ENCODE data around the gene CREB5.
A peak's percentile ranks its signal among the peaks of the same experiment; 100 is the strongest.

CREB5 gene

GRCh38 chr7:28836716-28837115 lies 424.4 kb downstream of the CREB5 start:
- Histone ChIP-seq H3F3A (ENCODE audit: low read depth) (no peaks in the 10 kb centered on the region), H3K9me3 (ENCODE audit: insufficient read depth, low read depth, low read length) (no peaks in the 10 kb centered on the region), H3K4me1 (ENCODE audit: insufficient read depth, low read length, poor library complexity, severe bottlenecking) (no peaks in the 10 kb centered on the region), H3K4me3 (ENCODE audit: low read length, poor library complexity, severe bottlenecking) (no peak overlapping the region), H3K27me3 (ENCODE audit: insufficient read depth, low read length, poor library complexity, severe bottlenecking) (no peaks in the 10 kb centered on the region), H3K4me2 (ENCODE audit: low read depth, low read length, poor library complexity, severe bottlenecking) (no peak overlapping the region), H3K79me2 (ENCODE audit: insufficient read depth, low read length) (no peaks in the 10 kb centered on the region), H2AFZ (ENCODE audit: low read length) (0 out of 2 replicates have a peak overlapping the region, but pooled peaks have one; percentile 16), H3K9ac (ENCODE audit: low read depth, low read length, poor library complexity, severe bottlenecking) (no peak overlapping the region), H3K36me3 (ENCODE audit: insufficient read depth, low read length) (no peaks in the 10 kb centered on the region), H4K20me1 (ENCODE audit: insufficient read depth, low read length, poor library complexity, severe bottlenecking) (no peaks in the 10 kb centered on the region), H3K9me2 (replicated peaks; ENCODE audit: low read depth, low read length) (no peaks in the 10 kb centered on the region)
- TF ChIP-seq EZH2phosphoT487 (IDR thresholded peaks at IDR 0.05; ENCODE audit: borderline replicate concordance) (no peak), CTCF (conservative IDR thresholded peaks at IDR 0.05; ENCODE audit: low read length) (no peak)

GRCh38 chr7:28837216-28837615 lies 424.9 kb downstream of the CREB5 start:
- Histone ChIP-seq H3K79me2 (ENCODE audit: insufficient read depth, low read length) (no peaks in the 10 kb centered on the region), H3K4me2 (ENCODE audit: low read depth, low read length, poor library complexity, severe bottlenecking) (no peak overlapping the region)

GRCh38 chr7:28840592-28840995 lies 428.3 kb downstream of the CREB5 start:
- H2AFZ ChIP-seq (ENCODE audit: low read length) = no peak overlapping the region

More at GRCh38 chr7:28837216-28837615, 424.9 kb downstream of the CREB5 start:
- Histone ChIP-seq H3F3A (ENCODE audit: low read depth) (no peaks in the 10 kb centered on the region), H3K36me3 (ENCODE audit: insufficient read depth, low read length) (no peaks in the 10 kb centered on the region), H3K9ac (ENCODE audit: low read depth, low read length, poor library complexity, severe bottlenecking) (no peak overlapping the region), H3K9me2 (replicated peaks; ENCODE audit: low read depth, low read length) (no peaks in the 10 kb centered on the region), H3K9me3 (ENCODE audit: insufficient read depth, low read depth, low read length) (no peaks in the 10 kb centered on the region), H2AFZ (ENCODE audit: low read length) (no peak overlapping the region), H3K4me1 (ENCODE audit: insufficient read depth, low read length, poor library complexity, severe bottlenecking) (no peaks in the 10 kb centered on the region), H3K4me3 (ENCODE audit: low read length, poor library complexity, severe bottlenecking) (no peak overlapping the region), H4K20me1 (ENCODE audit: insufficient read depth, low read length, poor library complexity, severe bottlenecking) (no peaks in the 10 kb centered on the region), H3K27me3 (ENCODE audit: insufficient read depth, low read length, poor library complexity, severe bottlenecking) (no peaks in the 10 kb centered on the region)
- TF ChIP-seq EZH2phosphoT487 (IDR thresholded peaks at IDR 0.05; ENCODE audit: borderline replicate concordance) (no peak), CTCF (conservative IDR thresholded peaks at IDR 0.05; ENCODE audit: low read length) (no peak)

More at GRCh38 chr7:28840592-28840995, 428.3 kb downstream of the CREB5 start:
- TF ChIP-seq EZH2phosphoT487 (IDR thresholded peaks at IDR 0.05; ENCODE audit: borderline replicate concordance) = no peak
- TF ChIP-seq CTCF (conservative IDR thresholded peaks at IDR 0.05; ENCODE audit: low read length) = peak; percentile 74
- Histone ChIP-seq H3K9ac (ENCODE audit: low read depth, low read length, poor library complexity, severe bottlenecking) (no peak overlapping the region), H3K9me3 (ENCODE audit: insufficient read depth, low read depth, low read length) (no peaks in the 10 kb centered on the region), H3K9me2 (replicated peaks; ENCODE audit: low read depth, low read length) (no peaks in the 10 kb centered on the region), H3K79me2 (ENCODE audit: insufficient read depth, low read length) (no peaks in the 10 kb centered on the region), H3K4me2 (ENCODE audit: low read depth, low read length, poor library complexity, severe bottlenecking) (no peak overlapping the region), H3F3A (ENCODE audit: low read depth) (no peaks in the 10 kb centered on the region), H3K27me3 (ENCODE audit: insufficient read depth, low read length, poor library complexity, severe bottlenecking) (no peaks in the 10 kb centered on the region), H3K36me3 (ENCODE audit: insufficient read depth, low read length) (no peaks in the 10 kb centered on the region), H4K20me1 (ENCODE audit: insufficient read depth, low read length, poor library complexity, severe bottlenecking) (no peaks in the 10 kb centered on the region), H3K4me3 (ENCODE audit: low read length, poor library complexity, severe bottlenecking) (no peak overlapping the region), H3K4me1 (ENCODE audit: insufficient read depth, low read length, poor library complexity, severe bottlenecking) (no peaks in the 10 kb centered on the region)

Data from Loucy (cell line).